Stimulated activated CD8-positive, alpha-beta memory T cell treated with anti-CD3 and anti-CD28 coated beads, Interleukin-15, amount 100 ng/mL, for 48 hours (primary cell): ENCODE measurements around the gene DLG2.
"Not testable (repeated sequence)": the region's sequence is repeated elsewhere in the genome, so short reads cannot be mapped to it uniquely, and the experiment has no call there.

Experiments
- DNase-seq, 2 donors: peaks; one replicate each; pipeline ENCODE4 v3.0.0-alpha.2; 2020; ENCODE audit warnings: low read depth in 2 of 2

DLG2 gene

DNA sequence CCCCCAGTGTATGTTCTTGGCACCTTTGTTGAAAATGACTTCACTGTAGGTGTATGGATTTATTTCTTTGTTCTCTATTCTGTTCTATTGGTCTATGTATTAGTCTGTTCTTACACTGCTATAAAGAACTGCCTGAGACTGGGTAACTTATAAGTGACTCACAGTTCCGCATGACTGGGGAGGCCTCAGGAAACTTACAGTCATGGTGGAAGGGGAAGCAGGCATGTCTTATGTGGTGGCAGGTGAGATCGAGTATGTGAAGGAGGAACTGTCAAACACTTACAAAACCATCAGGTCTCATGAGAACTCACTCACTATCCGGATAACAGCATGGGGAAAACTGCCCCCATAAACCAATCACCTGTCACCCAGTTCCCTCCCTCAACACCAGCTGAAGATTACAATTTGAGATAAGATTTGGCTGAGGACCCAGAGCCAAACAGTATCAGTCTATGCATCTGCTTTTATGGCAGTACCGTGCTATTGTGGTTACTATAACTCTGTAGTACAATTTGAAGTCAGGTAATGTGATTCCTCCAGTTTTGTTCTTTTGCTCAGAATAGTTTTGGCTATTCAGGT, 836.2 kb downstream of the DLG2 start:
- no peak for DNase-seq

DNA sequence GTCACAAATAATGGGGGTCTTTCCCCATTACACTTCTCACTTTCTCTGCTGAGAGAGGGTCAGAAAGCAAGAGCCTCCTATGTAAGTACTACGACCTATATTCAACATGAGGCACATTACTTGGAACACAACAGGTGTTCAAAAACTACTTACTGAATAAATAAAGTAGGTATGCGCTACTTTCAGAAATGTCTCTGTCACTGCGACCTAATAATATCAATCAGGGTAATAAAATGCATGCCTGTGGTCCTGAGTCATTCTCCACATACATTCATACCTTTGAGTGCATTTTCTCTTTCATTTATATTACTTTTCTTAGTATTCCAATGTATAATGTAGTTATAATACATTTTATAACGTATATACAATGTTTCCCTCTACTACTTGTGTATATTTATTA, 838.9 kb downstream of the DLG2 start:
- no peak for DNase-seq

DNA sequence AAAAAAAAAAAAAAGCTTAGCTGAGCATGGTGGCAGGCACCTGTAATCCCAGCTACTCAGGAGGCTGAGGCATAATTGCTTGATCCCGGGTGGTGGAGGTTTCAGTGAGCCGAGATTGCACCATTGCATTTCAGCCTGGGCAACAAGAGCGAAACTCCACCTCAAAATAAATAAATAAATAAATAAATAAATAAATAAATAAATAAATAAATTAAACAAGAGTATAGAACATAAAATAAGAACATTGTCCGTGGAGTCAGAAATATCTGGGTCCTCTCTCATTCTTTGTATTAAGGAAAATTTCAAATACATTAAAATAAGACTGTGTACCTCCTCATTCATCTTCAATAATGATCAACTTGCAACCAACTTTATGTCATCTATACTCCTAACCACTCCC, 843.0 kb downstream of the DLG2 start:
- DNase-seq: not testable (repeated sequence)

DNA sequence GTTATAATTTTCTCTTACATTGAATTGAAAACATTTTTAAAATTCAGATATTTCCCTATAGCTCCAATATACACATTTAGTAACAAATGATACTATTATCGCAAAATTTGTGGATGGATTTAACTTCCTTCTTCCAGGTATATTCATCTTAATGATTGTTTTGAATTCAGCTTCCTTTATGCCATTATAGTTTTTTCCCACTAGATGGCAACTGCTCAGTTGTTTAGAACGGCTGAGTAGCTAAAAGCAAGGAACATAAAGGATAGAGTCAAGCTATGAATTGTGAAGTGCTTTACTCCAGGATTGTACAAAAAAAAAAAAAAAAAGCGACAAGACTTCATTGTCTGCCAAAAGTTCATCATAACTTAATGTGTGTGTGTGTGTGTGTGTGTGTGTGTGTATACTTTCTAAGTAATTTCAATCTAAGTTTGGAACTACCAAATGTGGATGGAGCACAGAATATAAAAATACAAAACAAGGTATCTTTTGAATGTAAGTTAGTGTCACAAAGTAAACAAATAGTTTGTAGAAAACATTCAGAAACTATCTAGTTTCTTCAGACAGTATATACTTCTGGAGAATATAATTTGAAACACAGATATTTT, 846.4 kb downstream of the DLG2 start:
- DNase-seq: no peak

DNA sequence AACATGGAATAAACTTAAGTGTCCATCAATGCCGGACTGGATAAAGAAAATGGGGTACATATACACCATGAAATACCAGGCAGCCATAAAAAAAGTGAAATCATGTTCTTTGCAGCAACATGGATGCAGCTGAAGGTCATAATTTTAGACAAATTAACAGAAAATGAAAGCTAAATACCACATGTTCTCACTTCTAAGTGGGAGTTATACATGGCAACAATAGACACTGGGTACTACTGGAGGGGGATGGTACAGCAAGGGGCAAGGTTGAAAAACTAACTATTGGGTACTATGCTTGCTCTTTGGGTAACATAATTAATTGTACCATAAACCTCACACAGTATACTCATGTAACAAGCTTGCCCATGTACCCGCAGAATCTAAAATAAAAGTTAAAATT, 851.6 kb downstream of the DLG2 start:
- no peak for DNase-seq

DNA sequence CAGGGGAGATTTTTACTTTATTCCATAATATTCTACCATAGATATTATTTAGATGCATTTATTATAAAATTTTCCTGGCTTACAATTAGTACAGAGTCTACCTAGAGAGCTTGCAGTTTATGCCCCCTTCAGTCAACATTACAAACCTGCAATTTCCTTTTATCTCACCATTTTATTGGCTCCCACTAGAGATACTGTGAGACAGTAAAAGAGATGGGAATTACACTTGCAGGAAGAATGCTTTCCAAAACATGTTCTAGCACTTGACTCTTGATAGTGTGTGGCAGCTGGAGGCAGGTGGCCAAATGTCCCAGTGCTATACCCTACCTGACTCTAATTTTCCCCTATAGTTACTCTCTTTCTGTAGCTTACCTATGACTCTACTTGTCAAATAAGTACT, 863.2 kb downstream of the DLG2 start:
- no peak for DNase-seq

DNA sequence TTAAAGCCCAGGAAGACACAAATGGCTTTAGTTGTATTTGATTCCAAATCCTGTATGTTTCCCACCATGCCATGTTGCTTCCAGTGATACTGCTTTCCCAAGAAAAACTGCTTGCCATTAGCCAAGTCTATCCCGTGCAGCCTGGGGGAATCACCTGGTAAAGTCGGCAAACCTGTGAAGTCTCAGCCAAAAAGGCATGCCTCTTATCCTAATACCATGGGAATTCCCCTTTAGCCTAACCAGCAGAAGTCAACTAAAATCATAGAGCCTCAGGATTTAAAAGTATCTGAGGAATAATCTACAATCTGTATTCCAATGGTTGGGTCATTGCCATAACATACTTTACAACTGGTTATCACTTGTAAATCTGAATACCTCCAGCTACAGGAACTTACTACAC, 869.4 kb downstream of the DLG2 start:
- no peak for DNase-seq

DNA sequence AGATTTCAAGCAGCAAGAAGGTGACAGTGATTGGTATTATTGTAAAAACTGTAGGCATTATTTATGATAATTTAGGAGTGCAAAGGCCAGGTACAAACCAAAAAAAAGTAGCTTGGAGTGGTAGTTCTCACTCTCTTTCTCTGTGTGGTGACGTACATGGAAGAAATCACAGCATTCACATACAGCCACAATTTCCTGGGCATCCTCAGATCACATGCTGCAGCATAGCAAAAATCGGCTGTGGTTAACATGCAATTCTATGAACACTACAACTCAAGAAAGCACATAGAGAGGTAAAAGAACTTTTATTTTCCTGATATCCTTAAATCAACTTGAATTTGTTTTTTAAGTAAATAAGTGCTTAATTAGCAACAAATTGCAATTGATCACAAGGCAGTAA, 875.8 kb downstream of the DLG2 start:
- no peak for DNase-seq

DNA sequence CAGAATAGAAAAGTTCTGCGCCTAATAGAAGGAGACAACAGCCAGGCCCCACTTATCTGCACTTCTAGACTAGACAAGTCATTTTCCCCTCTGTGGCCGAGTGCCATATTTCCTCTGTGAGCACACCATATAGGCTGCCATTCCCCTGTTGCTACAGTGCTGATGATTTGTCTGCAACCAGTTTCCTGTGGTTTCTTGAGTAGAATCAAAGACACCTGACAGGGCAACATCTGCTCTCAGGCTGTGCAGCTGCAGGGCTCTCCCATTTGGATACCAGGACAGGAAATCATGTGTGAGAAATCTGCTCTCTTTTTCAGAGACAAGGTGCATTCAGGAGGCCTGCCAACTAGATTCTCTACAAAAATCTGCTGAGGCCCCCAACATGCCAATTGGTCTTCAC, 879.3 kb downstream of the DLG2 start:
- DNase-seq: no peak

DNA sequence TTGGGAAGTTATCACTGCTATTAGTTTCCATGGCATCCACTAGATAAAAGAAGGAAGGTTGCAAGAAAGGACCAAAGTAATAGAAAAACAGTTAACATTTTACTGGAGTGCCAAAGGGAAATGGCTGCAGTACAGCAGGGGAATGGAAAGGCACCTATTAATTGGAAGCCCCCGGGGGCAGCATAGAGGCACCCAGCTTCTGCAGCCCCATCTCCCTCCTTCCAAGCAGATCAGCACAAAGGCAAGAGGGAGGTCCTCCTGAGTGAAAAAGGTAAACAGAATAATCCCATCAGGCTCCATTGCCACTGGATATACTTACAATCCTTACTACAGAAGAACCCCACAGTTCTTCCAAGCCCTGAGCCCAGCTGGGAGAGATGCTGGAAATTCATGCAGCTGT, 887.1 kb downstream of the DLG2 start:
- no peak for DNase-seq

DNA sequence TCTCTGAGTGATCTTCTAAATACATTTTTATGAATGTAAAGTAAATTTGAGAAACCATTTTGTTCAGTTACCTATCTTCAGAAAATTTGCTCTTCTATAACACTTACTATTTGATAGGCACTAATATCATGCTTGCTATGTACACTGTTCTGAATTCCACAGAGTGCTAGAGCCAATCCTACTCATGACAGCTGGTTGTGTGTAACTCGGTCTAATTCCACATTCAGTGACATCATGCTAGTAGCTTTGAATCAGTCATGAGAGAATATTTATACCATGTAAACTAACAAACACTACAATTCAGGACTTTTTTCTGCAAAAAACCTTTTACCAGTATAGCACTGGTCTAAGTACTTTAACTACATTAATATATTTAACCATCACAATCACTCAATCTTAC, 902.9 kb downstream of the DLG2 start:
- no peak for DNase-seq

DNA sequence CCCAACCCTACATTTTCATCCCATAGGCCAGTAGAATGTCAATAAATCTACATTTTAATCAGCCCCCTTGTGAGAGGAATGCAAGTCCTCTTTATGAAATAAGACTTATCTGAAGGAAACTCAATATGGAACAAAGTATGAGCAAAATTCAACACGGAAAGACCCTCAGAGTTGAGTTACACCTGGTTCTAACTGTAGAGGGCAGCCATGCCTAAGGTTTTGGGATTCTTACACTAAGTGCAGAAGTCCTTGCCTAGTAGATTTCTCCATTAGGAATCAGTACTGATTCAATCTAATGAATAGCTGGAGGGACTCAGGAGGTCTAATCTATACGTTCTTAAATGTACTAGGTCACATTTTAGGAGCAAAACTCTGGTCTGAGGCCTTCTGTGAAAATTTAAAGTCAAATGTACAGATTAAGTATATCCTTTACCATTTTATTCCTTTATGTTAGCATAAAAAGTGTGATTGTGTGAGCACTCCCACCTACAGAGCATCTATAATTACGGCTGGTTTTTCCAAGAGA, 904.5 kb downstream of the DLG2 start:
- DNase-seq: no peak

DNA sequence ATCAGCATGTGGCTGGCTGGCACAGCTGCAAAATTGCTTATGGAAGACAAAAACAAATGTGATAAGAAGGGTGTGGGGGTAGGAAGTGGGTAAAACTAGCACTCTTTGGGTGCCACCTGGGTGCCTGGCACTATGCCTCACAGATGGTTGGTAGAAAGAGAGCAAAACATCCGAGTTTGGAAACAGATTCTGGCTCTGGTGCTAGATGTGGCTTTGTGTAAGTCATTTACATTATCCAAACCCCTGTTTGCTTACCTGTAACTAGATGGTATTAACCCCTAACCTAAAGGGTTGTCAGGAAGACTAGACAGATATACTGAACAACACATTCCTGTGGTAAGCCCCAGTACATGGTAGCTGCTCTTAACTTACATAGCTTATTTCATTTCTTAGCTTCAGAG, 905.6 kb downstream of the DLG2 start:
- no peak for DNase-seq

DNA sequence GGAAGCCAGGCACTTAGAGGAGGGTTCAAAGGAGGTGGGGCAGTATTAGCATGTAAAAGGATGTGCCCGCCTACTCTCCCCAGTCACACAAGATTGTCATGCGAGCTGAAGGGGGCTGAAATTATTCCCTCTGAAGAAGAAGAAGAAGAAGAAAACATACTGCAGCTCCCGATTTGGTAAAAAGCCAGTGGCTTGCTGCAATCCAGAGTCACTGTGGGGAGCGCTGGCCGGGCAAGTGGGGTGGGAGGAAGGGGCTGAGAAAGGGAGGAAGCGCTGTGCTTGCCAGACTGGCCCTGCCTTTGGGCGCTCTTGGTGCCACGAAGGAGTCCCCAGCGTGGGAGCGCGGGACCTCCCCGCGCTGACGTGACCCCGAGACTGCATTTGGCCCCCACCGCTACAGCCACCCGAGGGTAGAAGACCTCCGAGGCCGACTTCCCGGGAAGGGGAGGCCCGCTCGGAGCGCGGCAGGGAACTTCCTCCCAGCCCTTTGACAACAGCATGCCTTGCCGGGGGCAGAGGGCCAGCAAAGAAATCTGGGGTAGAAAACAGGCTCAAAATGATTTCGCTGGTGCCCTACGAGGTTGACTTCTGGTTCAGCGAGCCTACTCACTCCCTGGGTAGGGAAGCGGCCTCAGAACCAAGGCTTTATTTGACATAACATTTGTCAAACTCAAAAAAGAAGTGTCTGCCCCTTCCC, 906.3 kb downstream of the DLG2 start:
- DNase-seq: no peak

DNA sequence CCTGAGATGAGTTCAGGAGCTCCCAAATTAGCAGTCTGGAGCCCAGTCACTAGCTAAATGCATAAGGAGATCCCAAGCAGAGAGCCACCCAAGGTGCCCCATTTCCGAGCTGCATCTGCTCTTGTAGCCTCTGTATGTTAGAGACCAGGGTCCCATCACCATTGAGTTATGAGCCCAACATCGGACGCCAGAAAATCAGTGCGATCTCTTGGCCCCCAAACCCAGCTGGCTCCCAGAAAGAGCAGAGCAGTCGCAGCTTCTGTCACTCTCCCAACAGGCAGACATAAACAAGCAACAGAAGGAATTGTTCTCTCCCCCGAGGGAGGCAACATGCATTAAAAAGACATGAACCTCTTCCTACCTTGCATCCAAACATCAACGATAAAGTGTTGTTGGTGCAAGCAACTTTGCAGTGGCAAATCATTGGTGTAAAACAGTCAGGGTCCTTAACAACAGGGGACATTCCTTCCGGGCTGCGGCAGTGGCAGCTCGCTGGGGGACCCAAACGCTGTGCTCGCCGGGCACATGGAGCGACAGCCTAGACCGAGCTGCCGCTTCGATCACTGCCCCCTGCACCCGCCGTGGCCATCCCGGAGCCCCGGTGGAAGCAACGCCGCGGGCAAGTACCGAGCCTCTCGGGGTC, 907.1 kb downstream of the DLG2 start:
- no peak for DNase-seq

DNA sequence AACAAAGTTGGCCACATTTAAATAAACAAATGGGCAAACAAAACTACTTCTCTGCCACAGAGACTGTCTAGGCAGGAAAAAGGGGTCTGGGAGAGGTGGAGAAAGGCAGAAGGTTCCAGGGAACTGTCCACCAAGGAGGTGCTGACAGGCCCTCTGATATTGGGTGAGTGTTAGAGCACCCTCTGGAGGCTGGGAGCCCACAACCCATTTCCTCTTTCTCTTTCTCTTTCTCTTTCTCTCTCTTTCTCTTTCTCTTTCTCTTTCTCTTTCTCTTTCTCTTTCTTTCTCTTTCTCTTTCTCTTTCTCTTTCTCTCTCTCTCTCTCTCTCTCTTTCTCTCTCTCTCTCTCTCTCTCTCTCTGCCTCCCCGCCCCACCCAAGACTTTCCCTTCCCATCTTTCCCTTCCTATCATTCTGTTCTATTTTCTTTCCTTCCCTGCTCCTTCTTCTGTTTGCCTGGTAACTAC, 912.8 kb downstream of the DLG2 start:
- DNase-seq: no peak

DNA sequence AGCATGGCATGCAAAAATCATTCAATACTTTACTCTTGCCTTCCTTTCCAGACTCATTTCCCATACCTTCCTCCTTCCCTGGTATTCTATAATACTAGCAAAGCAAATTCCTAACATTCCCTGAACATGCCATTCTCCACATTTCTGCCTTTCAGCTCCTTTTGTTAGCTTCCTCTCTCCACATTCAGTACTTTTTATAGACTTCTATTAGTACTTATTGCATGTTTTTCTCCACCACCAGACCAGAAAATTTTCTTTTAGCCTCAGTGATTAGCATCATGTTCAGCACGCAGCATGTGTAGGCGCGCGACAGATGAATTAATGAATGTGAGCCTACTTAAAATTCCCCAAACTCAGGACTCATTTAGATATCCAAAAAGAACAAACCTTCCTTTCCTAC, 935.3 kb downstream of the DLG2 start:
- no peak for DNase-seq

DNA sequence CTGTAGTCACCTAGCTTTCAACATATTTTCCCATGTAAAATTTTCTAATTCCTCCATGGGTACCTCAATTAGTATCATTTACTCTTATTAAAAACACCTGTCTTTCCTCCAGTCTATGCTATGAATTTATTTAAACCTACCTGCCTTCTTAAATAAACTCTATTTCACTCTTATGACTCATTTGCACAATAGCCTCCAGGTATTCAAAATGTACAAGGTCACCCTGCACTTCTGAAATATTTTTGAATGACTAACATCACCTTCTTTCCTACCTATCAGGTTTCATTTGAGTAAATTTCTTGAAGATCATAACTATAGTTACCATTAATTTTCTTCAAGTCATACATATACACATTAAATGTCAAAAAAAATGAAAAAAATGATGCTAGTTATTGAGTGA, 939.7 kb downstream of the DLG2 start:
- DNase-seq: no peak

DNA sequence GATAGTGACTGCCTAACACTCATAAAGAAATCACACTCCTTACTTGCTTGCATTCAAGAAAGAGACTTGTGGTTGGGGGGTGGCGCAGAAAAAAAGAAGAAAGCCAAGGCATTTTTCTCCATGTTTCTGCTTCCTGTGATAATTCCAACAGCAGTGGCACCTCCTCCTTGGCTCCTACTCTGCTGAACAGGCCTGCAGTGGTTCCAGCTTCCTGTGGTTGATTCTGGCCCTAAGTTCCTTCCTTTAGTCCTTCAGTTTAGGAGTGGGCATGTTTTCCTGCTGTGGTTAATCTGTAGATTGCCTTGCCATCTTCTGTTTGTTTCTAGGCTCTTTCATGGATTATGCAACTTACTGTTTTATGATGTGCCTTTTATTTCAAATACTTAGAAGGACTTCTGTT, 940.4 kb downstream of the DLG2 start:
- no peak for DNase-seq

DNA sequence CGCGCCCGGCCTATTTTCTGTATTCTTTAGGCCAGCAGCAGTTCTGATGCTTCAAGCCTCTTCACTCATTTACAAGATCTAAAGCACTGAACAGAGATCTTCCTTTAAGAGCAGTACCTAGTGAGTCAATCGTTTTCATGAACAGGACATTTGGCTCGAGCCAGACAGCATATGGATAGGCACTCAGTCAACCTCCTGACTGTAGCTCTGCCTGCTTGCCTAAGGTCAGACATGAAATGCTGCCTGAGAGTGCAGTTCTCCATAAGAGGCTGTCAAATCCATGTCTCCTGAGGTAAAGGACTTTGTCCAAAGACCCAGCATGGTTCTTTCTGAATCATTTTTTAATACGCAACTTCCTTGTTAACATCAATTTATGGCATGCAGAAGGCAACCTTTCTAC, 941.2 kb downstream of the DLG2 start:
- no peak for DNase-seq

DNA sequence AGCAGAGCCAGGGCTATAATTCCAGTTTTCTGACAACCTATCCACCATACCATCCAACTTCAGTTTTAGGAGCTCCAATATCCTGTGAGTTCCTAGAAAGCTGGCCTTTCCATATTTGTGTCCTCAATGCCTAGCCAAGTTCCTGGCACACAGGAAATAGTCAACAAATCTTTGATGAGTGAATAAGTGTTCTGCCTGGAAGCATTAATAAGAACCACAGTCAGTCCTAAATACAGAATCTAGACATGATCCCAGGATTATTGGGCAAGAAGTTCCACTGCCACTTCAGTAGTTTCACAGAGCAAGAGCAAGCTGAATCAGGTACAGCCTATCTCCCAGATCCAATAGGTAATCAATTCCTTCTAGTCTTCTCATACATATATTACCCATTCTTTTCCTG, 942.0 kb downstream of the DLG2 start:
- DNase-seq: no peak

DNA sequence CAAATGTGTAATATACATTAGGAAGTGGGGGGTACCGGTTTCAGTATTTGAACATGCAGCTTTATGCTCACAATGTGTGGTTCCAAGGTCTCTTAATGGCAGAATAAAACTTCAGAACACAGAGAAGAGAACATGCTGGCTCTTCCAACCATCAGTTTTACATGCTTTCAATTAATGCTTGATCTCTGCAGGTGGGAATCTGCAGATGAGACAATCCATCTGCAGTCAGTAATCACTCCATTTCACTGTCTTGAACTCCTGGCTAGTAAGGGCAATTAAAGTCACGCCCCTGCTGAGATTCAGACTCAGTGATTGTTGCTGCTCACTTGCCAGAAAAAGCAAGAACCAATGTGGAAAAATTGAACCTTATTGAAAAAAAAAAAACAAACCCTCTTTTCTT, 945.7 kb downstream of the DLG2 start:
- no peak for DNase-seq
